Measurements from ENCODE around the gene CACNG3. TPM values are rescaled to one million over a fixed set of nuclear protein-coding genes. Genes with fewer than 3 reads are reported as not detected.

CACNG3 gene
- total and polyA plus RNA-seq, 2 of the 13 experiments (the other 11 are each of a cell fraction or from before 2014, with no cell fraction given) = not detected

DNA sequence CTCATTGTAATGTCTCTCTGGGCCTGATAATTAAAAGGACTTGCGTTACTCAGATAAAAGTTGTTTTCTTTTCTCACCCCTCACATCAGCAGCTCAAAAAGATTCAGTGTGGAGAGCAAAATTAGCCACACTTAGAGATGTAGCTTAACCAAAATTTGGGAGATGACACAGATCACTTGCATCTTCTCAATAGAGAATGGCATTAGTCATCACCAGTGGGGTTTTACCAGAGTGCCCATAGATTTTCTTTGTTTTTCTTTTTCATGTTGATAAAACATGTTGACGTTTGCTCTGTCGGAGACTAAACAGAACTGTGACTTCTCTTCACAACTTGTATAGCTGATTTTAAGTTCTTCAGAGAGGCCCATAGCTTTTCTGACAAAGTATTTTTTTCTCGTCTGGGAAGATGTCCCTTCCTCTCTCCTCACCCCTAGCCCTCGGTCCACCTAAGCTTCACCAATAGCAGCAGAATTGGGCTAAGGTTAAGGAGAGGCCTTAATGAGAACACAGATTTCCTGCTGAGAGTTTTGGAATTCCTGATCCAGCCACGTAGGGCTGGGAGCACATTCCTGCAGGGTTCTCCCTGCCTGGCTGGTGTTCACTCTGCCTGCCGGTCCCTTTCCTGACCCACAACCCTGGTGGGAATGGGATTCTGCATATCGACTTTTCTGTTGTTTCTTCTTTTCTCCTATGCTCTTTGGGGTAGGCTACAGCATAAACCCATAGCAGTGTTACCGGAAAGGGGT lies 92.6 kb downstream of the CACNG3 start:
- H3K4me3 ChIP-seq (replicated peaks in 1 of 3; ENCODE audit: insufficient read depth in 1 of 3, low read depth in 2 of 3, low read length in 3 of 3) = no peak overlapping the region
- H3K79me2 ChIP-seq (ENCODE audit: insufficient read depth, low read length) = no peaks in the 10 kb centered on the region
- no peaks in the 10 kb centered on the region for H4K20me1 ChIP-seq (ENCODE audit: insufficient read depth, low read length)
- no peaks in the 10 kb centered on the region for H3K36me3 ChIP-seq (replicated peaks in 1 of 2; ENCODE audit: control insufficient read depth in 1 of 2, insufficient read depth in 2 of 2, low read length in 2 of 2)
- ChIA-PET POLR2A (no interaction called here), CTCF (ENCODE audit: low intra/inter-chr PET ratio, low total read pairs) (no interaction called here)
- FAIRE-seq (no peak), DNase-seq (ENCODE audit: low spot score) (no peak), ATAC-seq (no peak)
- BruUV-seq (replicated peaks) = no TSS peak
- no peak overlapping the region for H3K4me2 ChIP-seq (ENCODE audit: low read depth, low read length)
- H3K9ac ChIP-seq (ENCODE audit: insufficient read depth, low read depth, low read length) = no peak overlapping the region
- H3K4me1 ChIP-seq (ENCODE audit: insufficient read depth, low read length) = peaks cover 9% of the 10 kb centered on the region; the same call in 1 of the 2 replicates
- H3K27ac ChIP-seq (ENCODE audit: extremely low read length, insufficient read depth, low read length) = no peak overlapping the region
- in situ Hi-C loops (cut with HindIII; ENCODE audit: extremely low pct_ligation_motif_present, low pct_unique_long_range_greater_than_20kb) = no loop called here
- 15% methylated on average over 9 of the region's 9 CpGs for WGBS (ENCODE audit: low lambda C conversion rate)
- no peaks in the 10 kb centered on the region for H3K9me3 ChIP-seq (ENCODE audit: low read length)
- H3K27me3 ChIP-seq (ENCODE audit: control insufficient read depth in 1 of 2, insufficient read depth in 2 of 2, low read length in 2 of 2) = no peaks in the 10 kb centered on the region; a peak in 2 of 5 replicates
- no peak overlapping the region for H2AFZ ChIP-seq (ENCODE audit: low read length)
- intact Hi-C loops (cut with micrococcal nuclease; ENCODE audit: unreplicated experiment) = no loop called here
- TF ChIP-seq TARDBP (CRISPR knock-in tag; IDR thresholded peaks at IDR 0.05) = no peak
- TF ChIP-seq, protein P1, sequence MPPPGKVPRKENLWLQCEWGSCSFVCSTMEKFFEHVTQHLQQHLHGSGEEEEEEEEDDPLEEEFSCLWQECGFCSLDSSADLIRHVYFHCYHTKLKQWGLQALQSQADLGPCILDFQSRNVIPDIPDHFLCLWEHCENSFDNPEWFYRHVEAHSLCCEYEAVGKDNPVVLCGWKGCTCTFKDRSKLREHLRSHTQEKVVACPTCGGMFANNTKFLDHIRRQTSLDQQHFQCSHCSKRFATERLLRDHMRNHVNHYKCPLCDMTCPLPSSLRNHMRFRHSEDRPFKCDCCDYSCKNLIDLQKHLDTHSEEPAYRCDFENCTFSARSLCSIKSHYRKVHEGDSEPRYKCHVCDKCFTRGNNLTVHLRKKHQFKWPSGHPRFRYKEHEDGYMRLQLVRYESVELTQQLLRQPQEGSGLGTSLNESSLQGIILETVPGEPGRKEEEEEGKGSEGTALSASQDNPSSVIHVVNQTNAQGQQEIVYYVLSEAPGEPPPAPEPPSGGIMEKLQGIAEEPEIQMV (CRISPR knock-in tag; IDR thresholded peaks at IDR 0.05; ENCODE audit: low read depth) = no peak
- no peak for TF ChIP-seq ATF7-NPFF (CRISPR knock-in tag; IDR thresholded peaks at IDR 0.05; ENCODE audit: low read depth)
- TF ChIP-seq PTBP1 (IDR thresholded peaks at IDR 0.05; ENCODE audit: low read depth, low read length, poor library complexity, severe bottlenecking) = no peak
- no peak for TF ChIP-seq ZBTB43 (CRISPR knock-in tag; conservative IDR thresholded peaks at IDR 0.05)
- TF ChIP-seq SAFB2 (CRISPR knock-in tag; IDR thresholded peaks at IDR 0.05; ENCODE audit: borderline replicate concordance, low read depth) = no peak
- TF ChIP-seq DMAP1 (CRISPR knock-in tag; IDR thresholded peaks at IDR 0.05) = no peak
- TF ChIP-seq THAP7 (CRISPR knock-in tag; IDR thresholded peaks at IDR 0.05) = no peak
- no peak for TF ChIP-seq ZNF503 (CRISPR knock-in tag; IDR thresholded peaks at IDR 0.05)
- no peak for TF ChIP-seq ZSCAN30 (CRISPR knock-in tag; IDR thresholded peaks at IDR 0.05)
- TF ChIP-seq HNRNPLL (IDR thresholded peaks at IDR 0.05; ENCODE audit: low read depth, low read length, poor library complexity, severe bottlenecking) = no peak
- TF ChIP-seq ZFP62 (CRISPR knock-in tag; IDR thresholded peaks at IDR 0.05) = no peak
- TF ChIP-seq, protein P2, sequence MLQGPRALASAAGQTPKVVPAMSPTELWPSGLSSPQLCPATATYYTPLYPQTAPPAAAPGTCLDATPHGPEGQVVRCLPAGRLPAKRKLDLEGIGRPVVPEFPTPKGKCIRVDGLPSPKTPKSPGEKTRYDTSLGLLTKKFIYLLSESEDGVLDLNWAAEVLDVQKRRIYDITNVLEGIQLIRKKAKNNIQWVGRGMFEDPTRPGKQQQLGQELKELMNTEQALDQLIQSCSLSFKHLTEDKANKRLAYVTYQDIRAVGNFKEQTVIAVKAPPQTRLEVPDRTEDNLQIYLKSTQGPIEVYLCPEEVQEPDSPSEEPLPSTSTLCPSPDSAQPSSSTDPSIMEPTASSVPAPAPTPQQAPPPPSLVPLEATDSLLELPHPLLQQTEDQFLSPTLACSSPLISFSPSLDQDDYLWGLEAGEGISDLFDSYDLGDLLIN (CRISPR knock-in tag; IDR thresholded peaks at IDR 0.05; ENCODE audit: borderline replicate concordance) = no peak
- no peak for TF ChIP-seq CCDC6 (CRISPR knock-in tag; IDR thresholded peaks at IDR 0.05)
- TF ChIP-seq ZBTB46 (CRISPR knock-in tag; IDR thresholded peaks at IDR 0.05; ENCODE audit: borderline replicate concordance) = no peak
